Ishikawa (cell line): ENCODE data around the gene ATG9A.

Source experiments
- REST ChIP-seq: IDR thresholded peaks from 2 replicates; pipeline ENCODE4 v1.6.1; 2012; ENCODE audit warnings: low read depth, mild to moderate bottlenecking
- TCF12 ChIP-seq: IDR thresholded peaks from 2 replicates; pipeline ENCODE4 v1.6.1; 2012; ENCODE audit warnings: low read depth
- YY1 ChIP-seq: IDR thresholded peaks from 2 replicates; pipeline ENCODE4 v1.6.1; 2012; ENCODE audit warnings: low read depth
- ZBTB7A ChIP-seq: IDR thresholded peaks from 2 replicates; pipeline ENCODE4 v1.6.1; 2012; ENCODE audit warnings: low read depth
- TF ChIP-seq, protein P1 (sequence below): IDR thresholded peaks from 2 replicates; pipeline ENCODE4 v1.6.1; 2012

DNA sequence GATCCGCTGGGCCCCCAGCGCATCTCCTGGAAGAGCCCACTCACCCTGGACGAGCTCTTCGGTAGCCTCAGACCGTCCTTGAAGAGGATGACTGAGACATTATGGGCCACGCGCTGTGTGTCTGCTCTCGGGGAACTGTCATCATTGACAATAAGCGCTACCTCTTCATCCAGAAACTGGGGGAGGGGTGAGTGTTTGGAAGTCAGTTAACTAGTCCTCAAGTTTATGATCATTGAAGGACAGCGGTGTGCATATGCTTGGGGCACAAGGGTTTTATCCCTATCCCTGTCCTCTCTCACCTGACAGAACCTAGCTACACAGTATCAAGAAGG, 16.4 kb upstream of the ATG9A start:
- no peak for TF ChIP-seq TCF12
- TF ChIP-seq REST = no peak
- TF ChIP-seq ZBTB7A = no peak
- TF ChIP-seq, protein P1, sequence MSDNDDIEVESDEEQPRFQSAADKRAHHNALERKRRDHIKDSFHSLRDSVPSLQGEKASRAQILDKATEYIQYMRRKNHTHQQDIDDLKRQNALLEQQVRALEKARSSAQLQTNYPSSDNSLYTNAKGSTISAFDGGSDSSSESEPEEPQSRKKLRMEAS = no peak
- no peak for TF ChIP-seq YY1
